ENCODE data around the gene P3H3. TPM values are rescaled to one million over a fixed set of nuclear protein-coding genes. Genes with fewer than 3 reads are reported as not detected.

Gene P3H3
- total RNA-seq, 2 donors from 2014 or later = 4.3 to 6.3 TPM

GRCh38 chr12:6823182-6824084, 4.8 kb upstream of the P3H3 start:
- intact Hi-C loops (cut with DNase I, micrococcal nuclease) = loop anchor here in 1 of 2 donors (10.0 kb wide), 1 partner anchor 69 kb away; the partner anchor contains the start of gene MLF2
- ATAC-seq = no peak
- DNase-seq = no peak

GRCh38 chr12:6824085-6824775, 4.0 kb upstream of the P3H3 start:
- ATAC-seq = no peak
- intact Hi-C loops (cut with DNase I, micrococcal nuclease) = loop anchor here in 1 of 2 donors (10.0 kb wide), 1 partner anchor 69 kb away; the partner anchor contains the start of gene MLF2
- DNase-seq = peak in 1 of 2 donors; percentile 29

- ATAC-seq = no peak
- intact Hi-C loops (cut with DNase I, micrococcal nuclease) = loop anchor here (5.0 to 10.0 kb wide), 2 partner anchors 70 to 88 kb away; partner anchors contain the start of gene MLF2 (in 1 of the 2)
- no peak for DNase-seq
Observed at GRCh38 chr12:6824901-6825381, 3.3 kb upstream of the P3H3 start.

- peak; percentile 79 for ATAC-seq
- peak; percentile 71 to 88 for DNase-seq
Observed at GRCh38 chr12:6825398-6826124, 2.6 kb upstream of the P3H3 start.

GRCh38 chr12:6826125-6826733, 2.0 kb upstream of the P3H3 start:
- DNase-seq (no peak), ATAC-seq (no peak)

More at GRCh38 chr12:6825398-6826124, 2.6 kb upstream of the P3H3 start:
- intact Hi-C loops (cut with DNase I, micrococcal nuclease) = loop anchor here (5.0 to 10.0 kb wide), 2 partner anchors 71 to 88 kb away; partner anchors contain the start of gene MLF2 (in 1 of the 2)

GRCh38 chr12:6826734-6827436, 1.3 kb upstream of the P3H3 start:
- ATAC-seq = no peak
- intact Hi-C loops (cut with DNase I, micrococcal nuclease) = loop anchor here (5.0 to 10.0 kb wide), 2 partner anchors 72 to 90 kb away; partner anchors contain the start of gene MLF2 (in 1 of the 2)
- DNase-seq = no peak

More at GRCh38 chr12:6826125-6826733, 2.0 kb upstream of the P3H3 start:
- intact Hi-C loops (cut with DNase I, micrococcal nuclease) = loop anchor here (5.0 to 10.0 kb wide), 2 partner anchors 71 to 89 kb away; partner anchors contain the start of gene MLF2 (in 1 of the 2)

GRCh38 chr12:6827437-6827911, 733 bp upstream of the P3H3 start:
- intact Hi-C loops (cut with DNase I, micrococcal nuclease) = loop anchor here (5.0 to 10.0 kb wide), 2 partner anchors 73 to 90 kb away; partner anchors contain the start of gene MLF2 (in 1 of the 2)
- ATAC-seq = peak; percentile 48

GRCh38 chr12:6828781-6829535, 751 bp downstream of the P3H3 start:
- peak; percentile 31 for ATAC-seq
- intact Hi-C loops (cut with DNase I, micrococcal nuclease) = loop anchor here (5.0 to 10.0 kb wide), 2 partner anchors 74 to 92 kb away; partner anchors contain the start of gene MLF2 (in 1 of the 2)
- DNase-seq = peak; percentile 57 to 58

More at GRCh38 chr12:6827437-6827911, 733 bp upstream of the P3H3 start:
- DNase-seq = peak; percentile 83

GRCh38 chr12:6829536-6830220, 1.5 kb downstream of the P3H3 start:
- intact Hi-C loops (cut with DNase I, micrococcal nuclease) = loop anchor here (5.0 to 10.0 kb wide), 2 partner anchors 75 to 92 kb away; partner anchors contain the start of gene MLF2 (in 1 of the 2)
- ATAC-seq = peak; percentile 4

GRCh38 chr12:6830286-6830890, 2.2 kb downstream of the P3H3 start:
- DNase-seq (no peak), ATAC-seq (no peak)
- intact Hi-C loops (cut with DNase I, micrococcal nuclease) = no loop called here

More at GRCh38 chr12:6829536-6830220, 1.5 kb downstream of the P3H3 start:
- DNase-seq = no peak

GRCh38 chr12:6830999-6831398, 2.8 kb downstream of the P3H3 start:
- DNase-seq (no peak), ATAC-seq (no peak)
- intact Hi-C loops (cut with DNase I, micrococcal nuclease) = no loop called here

GRCh38 chr12:6831450-6831995, 3.3 kb downstream of the P3H3 start:
- intact Hi-C loops (cut with DNase I, micrococcal nuclease) = no loop called here
- no peak for ATAC-seq
- no peak for DNase-seq

GRCh38 chr12:6832125-6832524, 3.9 kb downstream of the P3H3 start:
- intact Hi-C loops (cut with DNase I, micrococcal nuclease) = no loop called here
- no peak for DNase-seq
- ATAC-seq = no peak

GRCh38 chr12:6833189-6833890, 5.1 kb downstream of the P3H3 start:
- ATAC-seq = no peak
- DNase-seq = no peak
- intact Hi-C loops (cut with DNase I, micrococcal nuclease) = no loop called here
